IPS-20b (cell line): ENCODE results near the gene DRC3.
"Not testable (repeated sequence)": the region's sequence is repeated elsewhere in the genome, so short reads cannot be mapped to it uniquely, and the experiment has no call there.

Source experiments
- H3K27ac ChIP-seq: one replicate; pipeline ENCODE4 v1.5.1; 2013; ENCODE audit warnings: low read length
- H3K27me3 ChIP-seq: 2 replicates; pipeline ENCODE4 v1.6.1; 2013; ENCODE audit warnings: mild to moderate bottlenecking, low read length, inconsistent platforms; ENCODE audit not compliant: insufficient read depth
- H3K36me3 ChIP-seq: 2 replicates; pipeline ENCODE4 v1.6.1; 2013; ENCODE audit warnings: low read depth, mild to moderate bottlenecking, inconsistent platforms, low read length, moderate library complexity; ENCODE audit not compliant: insufficient read depth
- H3K4me1 ChIP-seq: 2 replicates; pipeline ENCODE4 v1.6.1; 2013; ENCODE audit warnings: mild to moderate bottlenecking, control low read depth, inconsistent platforms, low read length, moderate library complexity; ENCODE audit not compliant: insufficient read depth
- H3K4me3 ChIP-seq: 2 replicates; pipeline ENCODE4 v1.5.1; 2013; ENCODE audit warnings: mild to moderate bottlenecking, low read length, inconsistent platforms
- H3K9ac ChIP-seq: 2 replicates; pipeline ENCODE4 v1.6.1; 2013; ENCODE audit warnings: low read depth, mild to moderate bottlenecking, inconsistent platforms, low read length, moderate library complexity
- H3K9me3 ChIP-seq: 2 replicates; pipeline ENCODE4 v1.6.1; 2013; ENCODE audit warnings: mild to moderate bottlenecking, low read depth, low read length, inconsistent platforms; ENCODE audit not compliant: insufficient read depth

DRC3 gene

GRCh38 chr17:17987187-17987896, 14.7 kb downstream of the DRC3 start:
- no peak overlapping the region for H3K27ac ChIP-seq
- no peaks in the 10 kb centered on the region for H3K27me3 ChIP-seq
- no peaks in the 10 kb centered on the region for H3K36me3 ChIP-seq
- H3K9ac ChIP-seq: no peak overlapping the region
- no peak overlapping the region for H3K4me3 ChIP-seq
- no peaks in the 10 kb centered on the region for H3K4me1 ChIP-seq
- no peaks in the 10 kb centered on the region for H3K9me3 ChIP-seq

- H3K4me3 ChIP-seq: no peak overlapping the region
- H3K27me3 ChIP-seq: no peaks in the 10 kb centered on the region
- no peak overlapping the region for H3K27ac ChIP-seq
- no peaks in the 10 kb centered on the region for H3K9me3 ChIP-seq
- no peak overlapping the region for H3K9ac ChIP-seq
- H3K36me3 ChIP-seq: no peaks in the 10 kb centered on the region
- no peaks in the 10 kb centered on the region for H3K4me1 ChIP-seq
These were observed 15.2 kb downstream of the DRC3 start for GRCh38 chr17:17987901-17988300.

DNA sequence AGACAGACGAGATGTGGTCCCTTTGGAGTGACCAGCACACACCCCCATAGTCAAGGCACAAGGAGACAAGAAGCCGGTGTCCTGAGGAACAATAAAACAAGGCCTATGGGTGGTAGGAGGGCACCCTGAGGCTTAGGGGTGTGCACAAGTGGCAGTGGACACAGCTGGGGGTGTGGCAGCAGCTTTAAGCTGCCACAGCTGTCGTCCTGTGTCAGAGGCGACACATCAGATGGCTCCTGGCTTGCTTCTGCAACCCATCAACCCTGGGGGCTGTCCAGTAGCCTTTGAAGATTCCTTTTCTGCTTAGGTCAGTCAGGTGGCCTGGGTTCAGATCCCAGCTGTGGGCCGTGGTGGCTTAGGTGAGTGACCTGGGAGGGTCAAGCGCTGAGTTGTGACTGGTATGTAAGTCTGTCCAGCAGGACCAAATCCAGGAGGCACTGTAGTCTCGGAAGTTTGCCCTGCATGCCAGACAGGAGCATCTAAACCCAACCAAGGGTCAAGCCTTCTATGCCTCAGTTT, 15.8 kb downstream of the DRC3 start:
- Histone ChIP-seq H3K4me3 (no peak overlapping the region), H3K4me1 (no peaks in the 10 kb centered on the region), H3K36me3 (no peaks in the 10 kb centered on the region), H3K9ac (no peak overlapping the region), H3K27me3 (no peaks in the 10 kb centered on the region), H3K9me3 (no peaks in the 10 kb centered on the region), H3K27ac (no peak overlapping the region)

- Histone ChIP-seq H3K9ac (no peak overlapping the region), H3K27ac (no peak overlapping the region), H3K9me3 (no peaks in the 10 kb centered on the region), H3K4me3 (no peak overlapping the region), H3K27me3 (no peaks in the 10 kb centered on the region), H3K4me1 (no peaks in the 10 kb centered on the region), H3K36me3 (no peaks in the 10 kb centered on the region)
These were observed 16.4 kb downstream of the DRC3 start for GRCh38 chr17:17989081-17989480.

DNA sequence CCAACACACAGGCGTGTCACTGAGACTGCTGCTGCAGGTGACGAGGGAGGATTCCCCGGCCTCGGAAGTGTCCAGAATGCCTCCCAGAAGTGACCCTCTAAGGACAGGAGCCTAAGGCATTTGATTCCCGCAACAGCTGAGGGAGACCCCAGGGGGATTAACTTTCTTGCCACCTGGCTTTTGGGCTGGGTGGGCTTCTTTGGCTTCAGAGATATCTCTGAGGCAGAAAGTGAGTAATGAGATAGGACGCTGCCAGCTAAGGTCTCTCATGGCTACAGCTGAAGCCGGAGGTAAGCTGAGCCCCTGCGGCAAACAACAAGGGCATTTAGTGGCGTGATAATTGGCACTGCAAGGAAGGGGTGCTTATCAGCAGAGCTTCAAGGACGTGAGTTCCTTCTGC, 17.0 kb downstream of the DRC3 start:
- Histone ChIP-seq H3K27ac (no peak overlapping the region), H3K9ac (no peak overlapping the region), H3K27me3 (no peaks in the 10 kb centered on the region), H3K36me3 (no peaks in the 10 kb centered on the region), H3K4me1 (peaks cover 3% of the 10 kb centered on the region; the same call in 1 of the 2 replicates), H3K9me3 (no peaks in the 10 kb centered on the region), H3K4me3 (no peak overlapping the region)

DNA sequence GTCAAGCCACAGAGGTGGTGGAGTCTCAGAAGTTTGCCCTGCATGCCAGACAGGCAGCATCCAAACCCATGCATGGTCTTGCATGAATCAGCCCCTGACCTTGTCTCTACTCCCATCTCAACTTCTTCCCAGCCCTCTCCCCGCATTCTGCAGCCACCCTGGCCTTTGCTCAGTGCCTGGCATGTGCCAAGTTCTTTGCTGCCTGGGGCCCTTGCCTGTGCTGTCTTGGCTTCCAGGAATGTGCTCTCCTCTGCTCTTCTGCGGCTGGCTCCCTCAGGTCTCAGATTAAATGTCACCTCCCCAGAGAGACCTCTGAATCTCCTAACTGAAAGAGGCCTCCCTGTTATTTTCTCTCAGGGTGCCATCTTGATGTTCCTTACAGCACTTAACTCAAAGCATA, 17.6 kb downstream of the DRC3 start:
- H3K9ac ChIP-seq: no peak overlapping the region
- no peak overlapping the region for H3K4me3 ChIP-seq
- H3K4me1 ChIP-seq: peaks cover 3% of the 10 kb centered on the region; the same call in 1 of the 2 replicates
- H3K36me3 ChIP-seq: no peaks in the 10 kb centered on the region
- H3K27me3 ChIP-seq: no peaks in the 10 kb centered on the region
- H3K9me3 ChIP-seq: no peaks in the 10 kb centered on the region
- no peak overlapping the region for H3K27ac ChIP-seq

- Histone ChIP-seq H3K27me3 (no peaks in the 10 kb centered on the region), H3K36me3 (no peaks in the 10 kb centered on the region), H3K27ac (no peak overlapping the region), H3K4me3 (no peak overlapping the region), H3K9ac (no peak overlapping the region), H3K4me1 (peaks cover 3% of the 10 kb centered on the region; the same call in 1 of the 2 replicates), H3K9me3 (no peaks in the 10 kb centered on the region)
These were observed 20.7 kb downstream of the DRC3 start for GRCh38 chr17:17993366-17993765.

DNA sequence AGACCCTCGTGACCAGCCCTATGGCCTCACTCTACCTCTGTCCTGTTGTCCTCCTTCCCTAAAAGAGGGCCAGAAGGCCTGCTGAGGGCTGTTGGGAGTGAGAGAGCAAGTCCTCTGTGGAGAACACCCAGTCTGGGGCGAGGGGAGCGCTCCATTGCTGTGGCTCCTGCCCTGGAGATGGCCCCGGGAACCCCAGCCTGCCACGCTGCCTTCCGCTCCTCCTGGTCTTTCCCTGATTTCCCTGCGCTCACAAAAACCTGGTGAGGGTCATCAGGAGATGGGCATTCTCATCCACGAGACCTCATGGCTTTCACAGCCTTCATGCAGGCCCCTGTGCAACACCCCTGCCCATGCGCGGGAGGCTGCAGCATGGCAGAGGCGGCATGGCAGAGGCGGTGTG, 21.2 kb downstream of the DRC3 start:
- H3K9ac ChIP-seq: no peak overlapping the region
- no peaks in the 10 kb centered on the region for H3K27me3 ChIP-seq
- peaks cover 3% of the 10 kb centered on the region; the same call in 1 of the 2 replicates for H3K4me1 ChIP-seq
- no peaks in the 10 kb centered on the region for H3K36me3 ChIP-seq
- no peak overlapping the region for H3K4me3 ChIP-seq
- no peak overlapping the region for H3K27ac ChIP-seq
- H3K9me3 ChIP-seq: no peaks in the 10 kb centered on the region

GRCh38 chr17:17994271-17995069, 21.8 kb downstream of the DRC3 start:
- H3K9ac ChIP-seq: no peak overlapping the region
- H3K36me3 ChIP-seq: no peaks in the 10 kb centered on the region
- H3K27ac ChIP-seq: no peak overlapping the region
- H3K27me3 ChIP-seq: no peaks in the 10 kb centered on the region
- no peaks in the 10 kb centered on the region for H3K9me3 ChIP-seq
- H3K4me1 ChIP-seq: peaks cover 3% of the 10 kb centered on the region; the same call in 1 of the 2 replicates
- no peak overlapping the region for H3K4me3 ChIP-seq

DNA sequence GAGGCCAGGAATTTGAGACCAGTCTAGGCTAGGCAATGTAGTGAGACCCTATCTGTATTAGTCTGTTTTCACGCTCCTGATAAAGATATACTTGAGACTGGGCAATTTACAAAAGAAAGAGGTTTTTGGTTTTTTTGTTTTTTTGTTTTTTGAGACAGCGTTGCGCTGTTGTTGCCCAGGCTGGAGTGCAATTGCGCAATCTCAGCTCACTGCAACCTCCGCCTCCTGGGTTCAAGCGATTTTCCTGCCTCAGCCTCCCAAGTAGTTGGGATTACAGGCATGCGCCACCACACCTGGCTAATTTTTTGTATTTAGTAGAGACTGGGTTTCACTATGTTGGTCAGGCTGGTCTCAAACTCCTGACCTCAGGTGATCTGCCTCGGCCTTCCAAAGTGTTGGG, 23.2 kb downstream of the DRC3 start:
- not testable (repeated sequence) for H3K9ac ChIP-seq, H3K4me3 ChIP-seq, H3K36me3 ChIP-seq, H3K27ac ChIP-seq, H3K4me1 ChIP-seq, H3K9me3 ChIP-seq, H3K27me3 ChIP-seq

GRCh38 chr17:17998934-17999333, 26.3 kb downstream of the DRC3 start:
- H3K9me3 ChIP-seq: no peaks in the 10 kb centered on the region
- no peaks in the 10 kb centered on the region for H3K36me3 ChIP-seq

More at GRCh38 chr17:17998934-17999333, 26.3 kb downstream of the DRC3 start:
- Histone ChIP-seq H3K27me3 (no peaks in the 10 kb centered on the region), H3K4me3 (no peak overlapping the region), H3K27ac (no peak overlapping the region), H3K9ac (no peak overlapping the region), H3K4me1 (peaks cover 3% of the 10 kb centered on the region; the same call in 1 of the 2 replicates)
